Lower lobe of right lung (tissue), 2 donors: Measurements from ENCODE around the gene SPINK8. TPM values are rescaled to one million over a fixed set of nuclear protein-coding genes. Genes with fewer than 3 reads are reported as not detected.

Experiments
- ATAC-seq, 2 donors: fragments of 200-7000 bp; cut with Tn5 transposase; one replicate each; pipeline ENCODE4 v1.9.1; 2020 to 2022; ENCODE audit warnings: mild to moderate bottlenecking in 2 of 2, moderate library complexity in 2 of 2
- DNase-seq: peaks from one replicate; pipeline ENCODE4 v3.0.0-alpha.2; 2020
- H3K27ac ChIP-seq: fragments of 200-600 bp; one replicate; pipeline ENCODE4 v1.8.0; 2022
- H3K27me3 ChIP-seq: fragments of 200-600 bp; one replicate; pipeline ENCODE4 v1.8.0; 2022; ENCODE audit warnings: low read depth
- H3K36me3 ChIP-seq: fragments of 200-600 bp; one replicate; pipeline ENCODE4 v1.8.0; 2022; ENCODE audit warnings: mild to moderate bottlenecking
- H3K4me1 ChIP-seq: fragments of 200-600 bp; one replicate; pipeline ENCODE4 v1.8.0; 2022
- H3K4me3 ChIP-seq: fragments of 200-600 bp; one replicate; pipeline ENCODE4 v1.8.0; 2022; ENCODE audit warnings: mild to moderate bottlenecking
- H3K9me3 ChIP-seq: fragments of 200-600 bp; one replicate; pipeline ENCODE4 v1.8.0; 2022
- CTCF ChIP-seq: fragments of 200-600 bp; IDR thresholded peaks from one replicate; pipeline ENCODE4 v1.8.0; 2022; ENCODE audit warnings: antibody characterized with exemption, mild to moderate bottlenecking
- intact Hi-C: fragments of 100-400 bp; cut with DNase I; formaldehyde crosslinking; loops from one replicate; pipeline ENCODE4 v1.11.0; 2022
- total RNA-seq: library from RNA; stranded (reverse); fragmentation: NEBNext Ultra II Directional; extraction: Animal tissue kit (Norgen Biotek cat#: 25700); gene quantifications from one replicate; pipeline ENCODE4 v1.2.1, GENCODE V29; 2021
- donor health status: DM: no; HTN: yes; CAD: no; lungs with severe emphysema.

The SPINK8 gene
- total RNA-seq, 1 donor from 2014 or later, result not detected

GRCh38 chr3:48369693-48370332 is 36.4 kb upstream of the SPINK8 start:
- ATAC-seq, result no peak
- Histone ChIP-seq H3K9me3 (no peaks in the 10 kb centered on the region), H3K4me3 (no peak overlapping the region), H3K27me3 (no peaks in the 10 kb centered on the region), H3K4me1 (no peaks in the 10 kb centered on the region), H3K36me3 (no peaks in the 10 kb centered on the region), H3K27ac (no peak overlapping the region)
- no peak for TF ChIP-seq CTCF
- intact Hi-C loops, result no loop called here
- DNase-seq, result no peak

GRCh38 chr3:48367201-48367600 is 33.7 kb upstream of the SPINK8 start:
- no peaks in the 10 kb centered on the region for H3K4me1 ChIP-seq
- H3K4me3 ChIP-seq, result no peak overlapping the region
- no peaks in the 10 kb centered on the region for H3K9me3 ChIP-seq
- H3K36me3 ChIP-seq, result no peaks in the 10 kb centered on the region
- peak in 1 of 2 donors; percentile 44 for ATAC-seq
- no peaks in the 10 kb centered on the region for H3K27me3 ChIP-seq
- TF ChIP-seq CTCF, result no peak
- no peak for DNase-seq
- intact Hi-C loops, result no loop called here
- no peak overlapping the region for H3K27ac ChIP-seq

GRCh38 chr3:48364840-48365239 is 31.4 kb upstream of the SPINK8 start:
- no peaks in the 10 kb centered on the region for H3K4me1 ChIP-seq
- no peak overlapping the region for H3K4me3 ChIP-seq
- intact Hi-C loops, result no loop called here
- H3K27ac ChIP-seq, result no peak overlapping the region
- DNase-seq (no peak), ATAC-seq (no peak)
- no peaks in the 10 kb centered on the region for H3K36me3 ChIP-seq
- peaks cover 7% of the 10 kb centered on the region for H3K9me3 ChIP-seq
- TF ChIP-seq CTCF, result no peak
- no peaks in the 10 kb centered on the region for H3K27me3 ChIP-seq

GRCh38 chr3:48361928-48362327 is 28.5 kb upstream of the SPINK8 start:
- Histone ChIP-seq H3K27ac (no peak overlapping the region), H3K36me3 (no peaks in the 10 kb centered on the region), H3K4me3 (no peak overlapping the region), H3K9me3 (peaks cover 7% of the 10 kb centered on the region), H3K4me1 (no peaks in the 10 kb centered on the region), H3K27me3 (no peaks in the 10 kb centered on the region)
- ATAC-seq (no peak), DNase-seq (no peak)
- no peak for TF ChIP-seq CTCF
- intact Hi-C loops, result no loop called here

GRCh38 chr3:48356419-48356818 is 23.0 kb upstream of the SPINK8 start:
- H3K36me3 ChIP-seq, result no peaks in the 10 kb centered on the region
- H3K9me3 ChIP-seq, result peaks cover 5% of the 10 kb centered on the region
- H3K4me1 ChIP-seq, result no peaks in the 10 kb centered on the region
- H3K4me3 ChIP-seq, result no peak overlapping the region
- intact Hi-C loops, result no loop called here
- H3K27me3 ChIP-seq, result no peaks in the 10 kb centered on the region
- no peak overlapping the region for H3K27ac ChIP-seq
- no peak for DNase-seq
- ATAC-seq, result no peak
- TF ChIP-seq CTCF, result no peak

GRCh38 chr3:48353987-48354386 is 20.5 kb upstream of the SPINK8 start:
- ATAC-seq, result no peak
- DNase-seq, result no peak

More at GRCh38 chr3:48353987-48354386, 20.5 kb upstream of the SPINK8 start:
- Histone ChIP-seq H3K4me1 (no peaks in the 10 kb centered on the region), H3K36me3 (no peaks in the 10 kb centered on the region), H3K9me3 (no peaks in the 10 kb centered on the region), H3K27me3 (no peaks in the 10 kb centered on the region), H3K27ac (no peak overlapping the region), H3K4me3 (no peak overlapping the region)
- no peak for TF ChIP-seq CTCF
- intact Hi-C loops, result no loop called here
